Uterus (tissue), 4 donors: ENCODE measurements around the gene GIGYF2. TPM values are rescaled to one million over a fixed set of nuclear protein-coding genes. Genes with fewer than 3 reads are reported as not detected.

Experiments
- DNase-seq, 2 donors: peaks; one replicate each; pipeline ENCODE4 v3.0.0-alpha.2; 2019 to 2020
- H3K27ac ChIP-seq, 2 donors: fragments of 200-600 bp; sonication (generic); 1 replicate in 1 of 2; 2 replicates in 1 of 2; pipeline ENCODE4 v1.5.1; 2016 to 2018
- H3K27me3 ChIP-seq, 2 donors: fragments of 200-600 bp; sonication (generic); one replicate each; pipeline ENCODE4 v1.5.1; 2018 to 2019; ENCODE audit warnings: control low read depth in 1 of 2
- H3K36me3 ChIP-seq, 2 donors: fragments of 200-600 bp; sonication (generic); one replicate each; pipeline ENCODE4 v1.5.1; 2019; ENCODE audit warnings: control low read depth in 1 of 2
- H3K4me1 ChIP-seq, 2 donors: fragments of 200-600 bp; sonication (generic); one replicate each; pipeline ENCODE4 v1.5.1; 2018 to 2019; ENCODE audit warnings: control low read depth in 1 of 2
- H3K4me3 ChIP-seq, 2 donors: fragments of 200-600 bp; sonication (generic); 1 replicate in 1 of 2; 2 replicates in 1 of 2; pipeline ENCODE4 v1.5.1; 2018 to 2019; ENCODE audit warnings: mild to moderate bottlenecking in 1 of 2
- H3K9me3 ChIP-seq, 2 donors: fragments of 200-600 bp; sonication (generic); one replicate each; pipeline ENCODE4 v1.5.1; 2019; ENCODE audit warnings: control low read depth in 1 of 2
- POLR2A ChIP-seq, 2 donors: fragments of 450-650 bp; IDR thresholded peaks; one replicate each; pipeline ENCODE4 v1.6.1; 2016; ENCODE audit warnings: antibody characterized with exemption in 2 of 2, mild to moderate bottlenecking in 1 of 2, moderate library complexity in 1 of 2
- intact Hi-C: fragments of 100-400 bp; cut with DNase I; formaldehyde crosslinking; loops from one replicate; pipeline ENCODE4 v1.15.1; 2023; ENCODE audit warnings: low total_unique reads
- total RNA-seq, 4 donors: library from RNA; depleted of rRNA in 3 of 4; stranded (reverse); fragments of >200 nt in 3 of 4; gene quantifications; one replicate each; pipeline versions ENCODE4 v1.1.0 to v1.2.4, GENCODE V29; 2014 to 2023
- TF ChIP-seq, protein P1 (sequence below), 4 experiments: fragments of 200-600 bp in 2 of 4; fragments of 450-650 bp in 2 of 4; sonication (generic) in 2 of 4; IDR thresholded peaks; one replicate each; pipeline ENCODE4 v1.5.1; 2016 to 2019; ENCODE audit warnings: antibody characterized with exemption in 4 of 4, mild to moderate bottlenecking in 2 of 4, moderate library complexity in 1 of 4
- donor health status: DM: yes; HTN: yes; CAD: no.

The GIGYF2 gene
- total RNA-seq, 4 donors from 2014 or later = 16.5 to 125 (median 97.3) TPM

DNA sequence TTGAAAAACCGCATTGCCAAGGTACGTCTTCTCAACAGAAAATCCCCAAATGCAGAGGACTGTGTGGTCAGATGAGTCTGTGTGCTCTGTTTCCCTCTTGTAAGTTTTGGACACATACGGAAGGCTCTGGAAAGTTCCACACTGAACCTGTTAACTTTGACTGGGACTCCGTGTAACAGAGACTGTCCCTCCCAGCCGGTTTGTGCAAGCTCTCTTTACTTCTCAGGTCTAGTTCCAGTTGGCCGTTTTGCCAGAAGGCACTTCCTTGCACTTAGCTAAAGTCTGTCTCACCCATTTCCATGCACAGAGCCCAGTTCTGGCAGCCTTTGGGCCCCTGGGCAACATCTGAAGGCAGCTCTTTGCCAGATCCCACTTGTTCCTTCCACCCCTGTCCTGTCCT is 41.7 kb upstream of the GIGYF2 start:
- Histone ChIP-seq H3K27ac (no peak overlapping the region), H3K9me3 (no peaks in the 10 kb centered on the region), H3K27me3 (no peaks in the 10 kb centered on the region), H3K4me3 (no peak overlapping the region), H3K4me1 (no peaks in the 10 kb centered on the region), H3K36me3 (no peaks in the 10 kb centered on the region)
- intact Hi-C loops = no loop called here
- no peak for DNase-seq
- no peak for TF ChIP-seq POLR2A (IDR thresholded peaks at IDR 0.05)
- TF ChIP-seq, protein P1, sequence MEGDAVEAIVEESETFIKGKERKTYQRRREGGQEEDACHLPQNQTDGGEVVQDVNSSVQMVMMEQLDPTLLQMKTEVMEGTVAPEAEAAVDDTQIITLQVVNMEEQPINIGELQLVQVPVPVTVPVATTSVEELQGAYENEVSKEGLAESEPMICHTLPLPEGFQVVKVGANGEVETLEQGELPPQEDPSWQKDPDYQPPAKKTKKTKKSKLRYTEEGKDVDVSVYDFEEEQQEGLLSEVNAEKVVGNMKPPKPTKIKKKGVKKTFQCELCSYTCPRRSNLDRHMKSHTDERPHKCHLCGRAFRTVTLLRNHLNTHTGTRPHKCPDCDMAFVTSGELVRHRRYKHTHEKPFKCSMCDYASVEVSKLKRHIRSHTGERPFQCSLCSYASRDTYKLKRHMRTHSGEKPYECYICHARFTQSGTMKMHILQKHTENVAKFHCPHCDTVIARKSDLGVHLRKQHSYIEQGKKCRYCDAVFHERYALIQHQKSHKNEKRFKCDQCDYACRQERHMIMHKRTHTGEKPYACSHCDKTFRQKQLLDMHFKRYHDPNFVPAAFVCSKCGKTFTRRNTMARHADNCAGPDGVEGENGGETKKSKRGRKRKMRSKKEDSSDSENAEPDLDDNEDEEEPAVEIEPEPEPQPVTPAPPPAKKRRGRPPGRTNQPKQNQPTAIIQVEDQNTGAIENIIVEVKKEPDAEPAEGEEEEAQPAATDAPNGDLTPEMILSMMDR (IDR thresholded peaks at IDR 0.05) = no peak

DNA sequence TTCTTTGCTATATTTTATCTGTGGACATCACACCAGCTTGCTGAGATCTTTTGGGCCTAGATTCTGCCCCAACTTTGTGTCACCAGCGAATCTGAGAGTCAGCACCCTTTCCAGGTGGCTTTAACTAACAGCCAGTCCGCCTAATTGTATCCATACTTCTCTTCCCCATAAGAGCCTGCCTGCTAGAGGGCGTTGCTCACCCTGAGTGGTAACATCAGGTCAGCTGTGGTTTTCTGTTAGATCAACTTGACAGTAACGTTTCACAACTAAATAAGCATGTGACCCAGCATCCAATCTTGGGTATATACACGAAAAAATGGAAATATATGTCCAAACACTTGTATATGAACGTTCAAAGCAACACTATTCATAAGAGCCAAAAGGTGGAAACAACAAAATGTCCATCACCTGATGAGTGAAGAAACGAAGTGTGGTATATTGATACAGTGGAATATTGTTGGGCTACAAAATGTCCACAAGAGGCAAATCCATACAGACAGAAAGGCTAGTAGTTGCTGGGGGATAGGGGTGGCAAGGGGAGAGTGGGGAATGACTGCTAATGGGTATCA is 38.8 kb upstream of the GIGYF2 start:
- H3K27me3 ChIP-seq = no peaks in the 10 kb centered on the region
- no peak overlapping the region for H3K27ac ChIP-seq
- H3K9me3 ChIP-seq = no peaks in the 10 kb centered on the region
- no peak for DNase-seq
- intact Hi-C loops = no loop called here
- TF ChIP-seq, protein P1 (IDR thresholded peaks at IDR 0.05) = no peak
- no peak for TF ChIP-seq POLR2A (IDR thresholded peaks at IDR 0.05)
- H3K36me3 ChIP-seq = no peaks in the 10 kb centered on the region
- H3K4me3 ChIP-seq = no peak overlapping the region
- H3K4me1 ChIP-seq = no peaks in the 10 kb centered on the region

DNA sequence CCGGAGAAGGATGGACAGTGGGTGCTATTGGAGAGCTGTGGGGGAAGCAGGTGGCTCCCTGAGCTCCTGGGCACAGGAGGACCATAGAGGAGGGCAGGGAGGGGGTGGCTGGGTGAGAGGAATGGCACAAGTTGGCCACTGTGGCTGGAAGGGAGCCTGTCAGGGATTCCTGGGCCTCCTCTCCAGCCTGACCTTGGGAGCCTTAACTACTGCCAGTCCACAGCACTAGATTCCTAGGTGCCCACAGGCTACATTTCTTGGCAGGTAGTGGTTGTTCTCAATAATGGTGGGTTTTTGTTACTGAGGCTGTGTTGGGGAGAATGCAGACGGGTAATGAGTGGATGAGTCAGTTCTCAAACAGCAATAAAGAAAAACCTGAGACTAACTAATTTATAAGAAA is 37.8 kb upstream of the GIGYF2 start:
- Histone ChIP-seq H3K36me3 (no peaks in the 10 kb centered on the region), H3K27ac (no peak overlapping the region), H3K4me3 (no peak overlapping the region), H3K27me3 (no peaks in the 10 kb centered on the region), H3K9me3 (no peaks in the 10 kb centered on the region), H3K4me1 (no peaks in the 10 kb centered on the region)
- TF ChIP-seq, protein P1 (IDR thresholded peaks at IDR 0.05) = no peak
- no peak for TF ChIP-seq POLR2A (IDR thresholded peaks at IDR 0.05)
- intact Hi-C loops = no loop called here
- no peak for DNase-seq

DNA sequence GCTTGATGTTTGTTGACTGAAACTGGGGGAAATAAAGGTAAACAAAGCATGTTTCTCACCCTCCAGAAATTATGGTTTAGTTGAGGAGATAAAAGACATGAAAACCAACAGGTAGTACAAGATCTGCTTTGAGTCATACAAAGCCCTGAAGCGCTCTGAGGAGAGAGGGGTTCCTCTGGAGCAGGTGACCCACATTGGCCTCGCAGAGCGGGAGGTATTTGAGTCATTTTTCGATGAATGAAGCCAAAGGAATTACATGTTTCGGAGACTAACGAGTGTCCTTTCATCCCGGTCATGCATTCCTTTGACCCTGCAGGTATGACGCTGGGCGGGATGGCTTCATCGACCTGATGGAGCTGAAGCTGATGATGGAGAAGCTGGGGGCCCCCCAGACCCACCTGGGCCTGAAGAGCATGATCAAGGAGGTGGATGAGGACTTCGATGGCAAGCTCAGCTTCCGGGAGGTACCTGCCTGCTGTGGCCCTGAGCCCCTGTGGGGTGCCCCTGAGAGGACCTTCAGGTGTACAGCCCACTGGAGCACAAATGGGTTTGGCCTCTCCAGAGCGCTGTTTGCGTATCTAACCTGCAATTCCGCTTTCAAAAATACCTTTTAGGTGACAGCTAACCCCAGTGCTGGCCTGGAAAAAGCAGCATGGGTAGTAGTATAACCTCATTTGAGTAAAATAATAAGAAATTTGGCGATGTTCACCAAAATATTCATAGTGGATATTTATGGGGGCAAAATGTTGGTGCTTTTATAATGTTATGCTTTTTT is 34.5 kb upstream of the GIGYF2 start:
- H3K36me3 ChIP-seq = no peaks in the 10 kb centered on the region
- H3K9me3 ChIP-seq = no peaks in the 10 kb centered on the region
- H3K4me1 ChIP-seq = no peaks in the 10 kb centered on the region
- TF ChIP-seq, protein P1 (IDR thresholded peaks at IDR 0.05) = no peak
- no peak for TF ChIP-seq POLR2A (IDR thresholded peaks at IDR 0.05)
- H3K4me3 ChIP-seq = no peak overlapping the region
- H3K27ac ChIP-seq = no peak overlapping the region
- H3K27me3 ChIP-seq = no peaks in the 10 kb centered on the region
- intact Hi-C loops = loop anchor here (10.0 kb wide), 1 partner anchor 48 kb away; no protein-coding TSS in a partner anchor
- DNase-seq = no peak

DNA sequence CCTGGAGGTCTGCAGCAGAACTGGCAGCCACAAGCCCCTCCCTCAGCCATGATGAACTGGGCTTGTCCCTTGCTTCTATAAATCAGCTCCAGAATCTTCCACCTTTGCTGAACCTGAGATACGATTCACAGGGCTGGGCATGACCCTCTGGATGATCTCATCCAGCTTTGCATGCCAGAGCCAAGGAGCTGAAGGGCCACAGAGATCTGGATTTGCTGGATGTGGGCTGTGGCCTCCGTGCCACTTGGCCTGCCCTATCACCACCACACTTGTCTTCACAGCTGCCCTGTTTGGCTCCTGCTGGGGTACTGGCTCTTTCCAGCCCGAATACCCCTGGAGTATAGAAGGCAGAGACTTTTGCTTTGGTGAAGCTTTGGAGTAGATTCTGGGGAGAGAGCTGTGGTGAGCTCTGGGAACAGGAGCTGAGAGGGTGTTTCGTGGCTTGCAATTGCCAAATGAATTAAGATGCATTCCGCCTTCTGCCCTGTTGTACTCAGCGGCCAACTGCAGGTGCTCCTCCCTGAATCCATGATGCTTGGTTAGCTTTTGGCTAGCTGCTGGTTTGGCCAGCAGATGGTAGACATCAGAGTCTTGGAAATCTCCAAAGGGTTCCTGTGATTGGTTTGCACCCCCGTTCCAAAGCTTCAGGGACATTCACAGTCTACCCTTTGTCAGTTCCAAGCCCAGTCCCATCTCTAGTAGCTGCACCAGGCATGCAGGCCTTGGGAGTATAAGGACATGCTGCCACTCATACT is 30.9 kb upstream of the GIGYF2 start:
- intact Hi-C loops = loop anchor here (10.0 kb wide), 1 partner anchor 51 kb away; no protein-coding TSS in a partner anchor
- H3K27ac ChIP-seq = no peak overlapping the region

More for the DNA sequence above, 30.9 kb upstream of the GIGYF2 start:
- TF ChIP-seq, protein P1 (IDR thresholded peaks at IDR 0.05) = no peak
- TF ChIP-seq POLR2A (IDR thresholded peaks at IDR 0.05) = no peak
- Histone ChIP-seq H3K27me3 (no peaks in the 10 kb centered on the region), H3K4me3 (no peak overlapping the region), H3K9me3 (no peaks in the 10 kb centered on the region), H3K36me3 (no peaks in the 10 kb centered on the region), H3K4me1 (no peaks in the 10 kb centered on the region)
- DNase-seq = no peak
